Mesendoderm (in vitro differentiated cells): ENCODE measurements around the gene ADGRA1.
"Not testable (repeated sequence)": the region's sequence is repeated elsewhere in the genome, so short reads cannot be mapped to it uniquely, and the experiment has no call there.

Experiments
- DNase-seq: peaks from one replicate; pipeline ENCODE4 v3.0.0; 2013
- H2AK5ac ChIP-seq: 2 replicates; pipeline ENCODE4 v1.6.1; 2013; ENCODE audit warnings: low read length, inconsistent platforms
- H2BK120ac ChIP-seq: 2 replicates; pipeline ENCODE4 v1.6.1; 2013; ENCODE audit warnings: low read depth, mild to moderate bottlenecking, low read length, moderate library complexity, mixed read lengths
- H2BK15ac ChIP-seq: replicated peaks from 2 replicates; pipeline ENCODE4 v1.6.1; 2013; ENCODE audit warnings: low read depth, mild to moderate bottlenecking, moderate library complexity
- H2BK5ac ChIP-seq: 2 replicates; pipeline ENCODE4 v1.6.1; 2013; ENCODE audit warnings: low read length, inconsistent platforms
- H3K18ac ChIP-seq: 2 replicates; pipeline ENCODE4 v1.6.1; 2013; ENCODE audit warnings: mild to moderate bottlenecking, low read length, mixed read lengths
- H3K23ac ChIP-seq: one replicate; pipeline ENCODE4 v1.6.1; 2013; ENCODE audit warnings: low read length
- H3K27ac ChIP-seq: 2 replicates; pipeline ENCODE4 v1.5.1; 2013; ENCODE audit warnings: low read depth, mild to moderate bottlenecking, inconsistent platforms, low read length, moderate library complexity
- H3K27me3 ChIP-seq: 2 replicates; pipeline ENCODE4 v1.6.1; 2013; ENCODE audit warnings: low read length, control low read depth, mild to moderate bottlenecking, inconsistent platforms; ENCODE audit not compliant: insufficient read depth, poor library complexity
- H3K36me3 ChIP-seq: 2 replicates; pipeline ENCODE4 v1.6.1; 2013; ENCODE audit warnings: low read length, inconsistent platforms; ENCODE audit not compliant: control insufficient read depth, insufficient read depth
- H3K4ac ChIP-seq: one replicate; pipeline ENCODE4 v1.6.1; 2013; ENCODE audit warnings: low read depth, mild to moderate bottlenecking, low read length, moderate library complexity
- H3K4me1 ChIP-seq: 2 replicates; pipeline ENCODE4 v1.6.1; 2013; ENCODE audit warnings: low read depth, low read length, inconsistent platforms; ENCODE audit not compliant: control insufficient read depth
- H3K4me2 ChIP-seq: 2 replicates; pipeline ENCODE4 v1.6.1; 2013; ENCODE audit warnings: low read length
- H3K4me3 ChIP-seq: 2 replicates; pipeline ENCODE4 v1.5.1; 2013; ENCODE audit warnings: mild to moderate bottlenecking, low read length
- H3K56ac ChIP-seq: one replicate; pipeline ENCODE4 v1.6.1; 2013; ENCODE audit warnings: low read length
- H3K79me1 ChIP-seq: 2 replicates; pipeline ENCODE4 v1.6.1; 2013; ENCODE audit warnings: low read length, inconsistent platforms
- H3K79me2 ChIP-seq: 2 replicates; pipeline ENCODE4 v1.6.1; 2013; ENCODE audit warnings: mild to moderate bottlenecking, low read length; ENCODE audit not compliant: control insufficient read depth, insufficient read depth
- H3K9ac ChIP-seq: 2 replicates; pipeline ENCODE4 v1.6.1; 2013; ENCODE audit warnings: low read length, inconsistent platforms
- H4K5ac ChIP-seq: one replicate; pipeline ENCODE4 v1.6.1; 2013; ENCODE audit warnings: low read length
- H4K8ac ChIP-seq: one replicate; pipeline ENCODE4 v1.6.1; 2013; ENCODE audit warnings: low read depth, mild to moderate bottlenecking, control low read depth, low read length, moderate library complexity
- WGBS: extraction: QIAGEN DNeasy Blood & Tissue Kit; methylation state at CpG from one replicate; pipeline ENCODE4 v1.1.7; 2013; ENCODE audit warnings: low lambda C conversion rate, missing lambda C conversion rate; ENCODE audit not compliant: insufficient coverage; ENCODE audit errors: extremely low coverage; 5-methylcytosine and 5-hydroxymethylcytosine counted together

ADGRA1 gene

GRCh38 chr10:133049639-133050038 lies 38.1 kb upstream of the ADGRA1 start:
- Histone ChIP-seq H3K79me2 (no peaks in the 10 kb centered on the region), H2BK15ac (no peak overlapping the region), H3K18ac (no peak overlapping the region), H4K5ac (no peak overlapping the region), H3K27me3 (no peaks in the 10 kb centered on the region), H3K79me1 (no peaks in the 10 kb centered on the region), H2BK120ac (no peak overlapping the region), H3K4me1 (no peaks in the 10 kb centered on the region), H3K4me2 (no peak overlapping the region), H4K8ac (no peak overlapping the region), H2BK5ac (no peak overlapping the region), H3K4ac (no peak overlapping the region), H3K27ac (no peak overlapping the region), H3K36me3 (no peaks in the 10 kb centered on the region), H2AK5ac (no peak overlapping the region), H3K23ac (no peak overlapping the region), H3K56ac (no peak overlapping the region), H3K9ac (no peak overlapping the region), H3K4me3 (no peak overlapping the region)
- WGBS = no CpG with 5 or more reads among the region's 11 CpGs
- DNase-seq = no peak

GRCh38 chr10:133050371-133050770 lies 37.4 kb upstream of the ADGRA1 start:
- H2BK5ac ChIP-seq = no peak overlapping the region
- no peaks in the 10 kb centered on the region for H3K27me3 ChIP-seq
- no peak overlapping the region for H3K4me2 ChIP-seq
- no peak overlapping the region for H2BK15ac ChIP-seq
- no CpG with 5 or more reads among the region's 11 CpGs for WGBS
- no peak overlapping the region for H4K8ac ChIP-seq
- no peaks in the 10 kb centered on the region for H3K79me1 ChIP-seq
- H4K5ac ChIP-seq = no peak overlapping the region
- no peak overlapping the region for H2AK5ac ChIP-seq
- H3K4me1 ChIP-seq = no peaks in the 10 kb centered on the region
- DNase-seq = no peak
- H3K56ac ChIP-seq = no peak overlapping the region
- no peak overlapping the region for H2BK120ac ChIP-seq
- H3K9ac ChIP-seq = no peak overlapping the region
- H3K36me3 ChIP-seq = no peaks in the 10 kb centered on the region
- no peak overlapping the region for H3K27ac ChIP-seq
- no peak overlapping the region for H3K4ac ChIP-seq
- no peak overlapping the region for H3K23ac ChIP-seq
- H3K79me2 ChIP-seq = no peaks in the 10 kb centered on the region
- no peak overlapping the region for H3K18ac ChIP-seq
- H3K4me3 ChIP-seq = no peak overlapping the region

DNA sequence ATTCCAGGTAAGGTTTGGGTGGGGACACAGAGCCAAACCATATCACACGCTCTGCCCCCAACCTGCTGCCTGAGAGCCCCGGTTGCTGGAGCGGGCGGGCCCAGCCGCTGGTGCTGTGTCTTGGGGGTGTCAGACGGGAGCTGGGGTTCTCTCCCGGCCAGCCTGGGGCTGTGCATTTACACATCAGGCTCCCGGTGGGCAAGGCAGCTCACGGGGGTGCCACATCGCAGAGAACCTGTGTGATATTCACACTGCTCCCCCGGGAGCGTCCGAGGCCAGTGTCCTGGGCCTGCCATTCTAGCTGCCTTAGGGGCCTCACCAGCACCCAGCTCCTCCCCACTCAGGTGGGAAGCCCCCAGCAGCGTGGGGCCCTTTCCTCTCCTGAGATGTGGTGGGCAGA lies 35.6 kb upstream of the ADGRA1 start:
- Histone ChIP-seq H3K36me3 (no peaks in the 10 kb centered on the region), H4K8ac (no peak overlapping the region), H3K56ac (no peak overlapping the region), H3K9ac (no peak overlapping the region), H2BK120ac (no peak overlapping the region), H3K18ac (no peak overlapping the region), H2BK5ac (no peak overlapping the region), H3K79me1 (no peaks in the 10 kb centered on the region), H3K4me1 (no peaks in the 10 kb centered on the region), H3K4me2 (no peak overlapping the region), H3K23ac (no peak overlapping the region), H3K27me3 (no peaks in the 10 kb centered on the region), H4K5ac (no peak overlapping the region), H2AK5ac (no peak overlapping the region), H3K4me3 (no peak overlapping the region), H3K27ac (no peak overlapping the region), H3K79me2 (no peaks in the 10 kb centered on the region), H2BK15ac (no peak overlapping the region), H3K4ac (no peak overlapping the region)
- no peak for DNase-seq
- no CpG with 5 or more reads among the region's 14 CpGs for WGBS

GRCh38 chr10:133053527-133054133 lies 34.1 kb upstream of the ADGRA1 start:
- not testable (repeated sequence) for H2BK15ac ChIP-seq, H3K36me3 ChIP-seq, H3K79me1 ChIP-seq, H3K27me3 ChIP-seq, H3K4ac ChIP-seq, H3K79me2 ChIP-seq, H3K4me2 ChIP-seq, H3K4me3 ChIP-seq, H4K8ac ChIP-seq, DNase-seq, H2AK5ac ChIP-seq, H3K4me1 ChIP-seq, H3K23ac ChIP-seq, H3K18ac ChIP-seq, H2BK120ac ChIP-seq, H2BK5ac ChIP-seq, H3K27ac ChIP-seq, H3K9ac ChIP-seq, H4K5ac ChIP-seq, H3K56ac ChIP-seq
- no CpG with 5 or more reads among the region's 10 CpGs for whole genome bisulfite sequencing

- Histone ChIP-seq H3K27me3 (no peaks in the 10 kb centered on the region), H3K79me1 (no peaks in the 10 kb centered on the region), H2BK15ac (no peak overlapping the region), H3K4me2 (no peak overlapping the region), H3K36me3 (no peaks in the 10 kb centered on the region), H3K27ac (no peak overlapping the region), H2BK5ac (no peak overlapping the region), H3K9ac (no peak overlapping the region), H3K4ac (no peak overlapping the region), H2BK120ac (no peak overlapping the region), H2AK5ac (no peak overlapping the region), H4K5ac (no peak overlapping the region), H3K56ac (no peak overlapping the region), H4K8ac (no peak overlapping the region), H3K4me1 (no peaks in the 10 kb centered on the region), H3K23ac (no peak overlapping the region), H3K4me3 (no peak overlapping the region), H3K18ac (no peak overlapping the region), H3K79me2 (no peaks in the 10 kb centered on the region)
- no peak for DNase-seq
- WGBS = no CpG with 5 or more reads among the region's 2 CpGs
Observed at GRCh38 chr10:133055470-133055869, 32.3 kb upstream of the ADGRA1 start.

DNA sequence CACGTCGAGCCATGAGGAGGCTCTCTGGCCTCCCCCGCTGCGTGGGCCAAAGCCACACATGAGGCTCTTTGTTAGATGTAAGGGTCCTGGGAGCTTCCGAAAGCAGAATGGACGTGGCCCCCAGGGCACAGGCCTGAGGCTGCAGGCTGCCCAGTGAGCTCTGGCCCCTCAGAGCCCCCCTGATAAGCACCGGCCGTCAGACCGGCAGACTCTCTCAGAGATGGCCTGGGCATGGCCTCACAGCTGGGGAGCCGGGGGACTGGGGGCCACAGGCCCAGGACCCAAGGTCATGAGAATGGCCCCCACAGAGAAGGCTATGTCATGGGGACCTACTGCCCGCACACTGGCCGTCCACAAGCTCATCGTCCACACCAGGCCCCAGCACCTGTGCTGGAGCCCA lies 31.7 kb upstream of the ADGRA1 start:
- Histone ChIP-seq H3K23ac (no peak overlapping the region), H2BK5ac (no peak overlapping the region)
- WGBS = no CpG with 5 or more reads among the region's 13 CpGs

More for the DNA sequence above, 31.7 kb upstream of the ADGRA1 start:
- H3K56ac ChIP-seq = no peak overlapping the region
- H2AK5ac ChIP-seq = no peak overlapping the region
- no peaks in the 10 kb centered on the region for H3K27me3 ChIP-seq
- H3K4me2 ChIP-seq = no peak overlapping the region
- no peak overlapping the region for H2BK15ac ChIP-seq
- H3K79me2 ChIP-seq = no peaks in the 10 kb centered on the region
- no peaks in the 10 kb centered on the region for H3K36me3 ChIP-seq
- H3K9ac ChIP-seq = no peak overlapping the region
- H3K4me1 ChIP-seq = no peaks in the 10 kb centered on the region
- no peak for DNase-seq
- H2BK120ac ChIP-seq = no peak overlapping the region
- no peaks in the 10 kb centered on the region for H3K79me1 ChIP-seq
- no peak overlapping the region for H3K18ac ChIP-seq
- no peak overlapping the region for H4K8ac ChIP-seq
- H3K4me3 ChIP-seq = no peak overlapping the region
- H4K5ac ChIP-seq = no peak overlapping the region
- no peak overlapping the region for H3K27ac ChIP-seq
- no peak overlapping the region for H3K4ac ChIP-seq
